HG03103 (cell line): ENCODE results near the gene PAIP1.
"Not testable (repeated sequence)": the region's sequence is repeated elsewhere in the genome, so short reads cannot be mapped to it uniquely, and the experiment has no call there.

Source experiments
- ATAC-seq: cut with Tn5 transposase; IDR thresholded peaks from one replicate; pipeline ENCODE4 v1.9.1; 2021; ENCODE audit warnings: low read depth; ENCODE audit not compliant: unreplicated experiment

Gene PAIP1

DNA sequence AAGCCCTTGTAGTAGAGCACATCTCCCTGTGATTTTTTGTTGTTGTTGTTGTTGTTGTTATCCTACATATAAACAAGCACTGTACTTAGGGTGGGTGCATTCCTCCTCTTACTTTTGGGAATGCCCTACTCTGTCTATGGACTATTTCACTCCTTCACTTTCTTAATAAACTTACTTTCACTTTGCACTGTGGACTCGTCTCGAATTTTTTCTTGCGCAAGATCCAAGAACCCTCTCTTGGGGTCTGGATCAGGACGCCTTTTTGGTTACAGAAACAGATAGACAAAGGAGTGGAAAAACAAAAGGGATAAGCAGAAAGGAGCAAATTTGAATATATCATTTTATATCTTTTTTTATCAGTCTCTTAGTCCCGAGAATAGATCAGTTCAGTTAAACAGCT, 14.4 kb upstream of the PAIP1 start:
- ATAC-seq: no peak

DNA sequence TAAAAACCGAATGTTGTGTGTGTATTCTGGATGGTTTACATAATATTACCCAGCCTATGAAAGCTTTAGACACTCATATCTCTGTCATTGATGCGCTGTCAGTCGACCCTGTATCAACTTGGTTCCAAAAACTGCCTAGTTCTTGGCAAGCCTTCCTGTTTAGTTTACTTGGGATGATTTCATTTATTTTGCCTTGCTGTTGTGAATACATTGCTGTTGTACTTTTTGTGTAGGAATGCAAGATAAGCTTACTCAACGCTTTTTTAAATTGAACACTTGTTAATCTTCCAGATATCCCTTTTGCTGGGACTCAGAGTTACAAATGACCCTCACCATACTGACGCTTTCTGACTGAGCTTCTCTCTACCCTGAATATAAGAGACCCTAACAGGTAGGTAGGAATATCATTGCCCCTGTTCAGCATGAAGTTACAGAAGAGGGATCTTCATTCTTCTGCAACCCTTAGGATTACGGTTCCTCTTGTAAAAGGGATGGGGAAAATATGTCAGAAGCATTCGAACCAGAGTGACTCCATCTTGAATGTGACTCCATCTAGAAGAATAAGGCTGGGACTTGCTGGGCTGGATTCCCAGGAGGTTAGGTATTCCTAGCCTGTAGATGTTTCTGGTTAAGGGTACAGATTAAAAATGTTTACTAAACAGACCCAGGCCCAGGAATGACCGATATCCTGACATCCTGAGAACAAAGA, 13.7 kb upstream of the PAIP1 start:
- ATAC-seq: no peak

DNA sequence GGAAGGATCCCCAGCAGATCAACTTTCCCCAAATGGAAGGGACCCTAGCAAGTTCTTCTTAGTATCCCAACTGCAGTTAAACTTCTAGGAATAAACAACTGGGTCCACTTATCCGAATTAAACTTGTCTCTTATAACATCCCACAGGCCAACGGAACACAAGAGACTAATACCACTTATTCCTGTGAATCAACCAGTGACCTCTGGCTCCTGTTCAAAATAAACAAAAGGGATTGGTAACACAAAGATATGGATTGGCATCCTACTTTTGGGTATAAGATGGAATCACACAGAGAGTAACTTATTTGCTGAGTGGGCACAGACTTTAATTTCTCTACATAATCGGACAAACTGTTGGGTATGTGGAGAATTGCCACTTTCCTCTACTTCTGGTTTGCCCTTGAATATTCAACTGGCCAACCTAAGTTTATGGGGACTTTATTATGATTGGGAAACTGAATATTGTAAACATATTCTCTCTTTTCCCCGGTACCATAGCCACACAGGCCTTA, 12.4 kb upstream of the PAIP1 start:
- no peak for ATAC-seq

DNA sequence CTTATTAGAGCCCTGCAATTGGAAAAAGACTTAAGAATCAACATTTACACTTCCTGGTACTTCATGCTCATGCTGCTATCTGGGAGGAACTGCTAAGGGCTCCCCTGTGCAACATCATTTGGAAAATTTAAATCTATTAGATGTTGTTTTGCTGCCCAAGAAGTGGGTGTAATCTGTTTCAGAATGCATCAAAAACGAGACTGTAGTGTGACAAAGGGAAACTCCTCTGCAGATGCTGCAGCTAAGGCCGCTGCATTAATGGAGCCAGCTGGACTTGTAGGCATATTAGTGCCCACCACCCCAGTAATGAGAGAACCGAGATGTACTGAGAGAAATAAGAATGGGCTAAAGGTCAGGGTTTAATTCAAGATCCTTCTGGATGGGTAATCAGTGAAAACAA, 11.1 kb upstream of the PAIP1 start:
- no peak for ATAC-seq

DNA sequence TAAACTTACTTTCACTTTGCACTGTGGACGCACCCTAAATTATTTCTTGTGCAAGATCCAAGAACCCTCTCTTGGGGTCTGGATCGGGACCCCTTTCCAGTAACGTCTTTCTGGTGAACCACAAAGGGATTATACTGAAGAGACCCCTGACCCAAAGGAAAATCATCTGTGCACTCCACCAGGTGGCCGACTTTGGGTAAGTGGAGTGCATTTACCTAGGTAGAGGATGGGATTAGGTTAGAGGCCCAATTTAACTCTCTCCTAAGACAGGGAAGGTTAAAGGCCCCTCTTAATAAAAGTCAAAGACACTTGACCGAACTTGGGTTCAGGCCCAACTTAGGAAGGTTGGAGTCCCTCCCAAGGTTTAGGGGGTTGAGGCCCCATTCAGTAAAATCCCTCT, 8.2 kb upstream of the PAIP1 start:
- no peak for ATAC-seq

DNA sequence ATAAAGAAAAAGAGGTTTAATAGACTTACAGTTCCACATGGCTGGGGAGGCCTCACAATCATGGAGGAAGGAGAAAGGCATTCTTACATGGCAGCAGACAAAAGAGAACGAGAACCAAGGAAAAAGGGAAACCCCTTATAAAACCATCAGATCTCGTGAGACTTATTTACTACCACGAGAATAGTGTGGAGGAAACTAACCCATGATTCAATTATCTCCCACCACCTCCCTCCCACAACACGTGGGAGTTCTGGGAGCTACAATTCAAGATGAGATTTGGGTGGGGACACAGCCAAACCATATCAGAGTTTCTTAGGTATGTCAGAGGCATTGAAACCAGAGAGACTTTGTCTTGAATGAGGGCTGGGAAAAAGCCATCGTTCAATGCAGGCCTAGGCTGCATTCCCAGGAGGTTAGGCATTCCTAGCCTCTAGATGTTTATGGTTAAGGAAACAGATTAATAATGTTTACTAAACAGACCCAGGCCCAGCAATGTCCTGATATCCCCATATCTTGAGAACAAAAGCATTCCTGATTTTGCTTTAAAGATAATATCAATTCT, 7.5 kb upstream of the PAIP1 start:
- ATAC-seq: no peak

DNA sequence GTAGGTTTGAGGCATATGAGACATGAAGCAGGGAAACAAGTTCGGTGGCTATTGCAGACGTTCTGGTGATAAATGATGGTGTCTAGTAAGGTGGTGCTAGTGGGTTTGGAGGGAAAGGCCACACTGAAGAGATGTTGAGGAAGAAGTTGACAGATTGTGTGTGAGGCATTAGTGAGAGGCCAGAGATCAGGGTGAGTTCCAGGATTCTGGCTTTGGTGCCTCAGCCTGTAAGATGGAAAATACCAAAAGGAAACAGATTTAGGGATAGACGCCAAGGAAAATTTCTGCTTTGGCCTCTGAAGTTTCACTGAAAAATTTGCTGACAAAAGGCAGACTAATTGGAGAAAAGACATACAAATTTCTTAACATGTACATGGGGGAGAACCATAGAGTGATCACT, 6.4 kb upstream of the PAIP1 start:
- no peak for ATAC-seq

DNA sequence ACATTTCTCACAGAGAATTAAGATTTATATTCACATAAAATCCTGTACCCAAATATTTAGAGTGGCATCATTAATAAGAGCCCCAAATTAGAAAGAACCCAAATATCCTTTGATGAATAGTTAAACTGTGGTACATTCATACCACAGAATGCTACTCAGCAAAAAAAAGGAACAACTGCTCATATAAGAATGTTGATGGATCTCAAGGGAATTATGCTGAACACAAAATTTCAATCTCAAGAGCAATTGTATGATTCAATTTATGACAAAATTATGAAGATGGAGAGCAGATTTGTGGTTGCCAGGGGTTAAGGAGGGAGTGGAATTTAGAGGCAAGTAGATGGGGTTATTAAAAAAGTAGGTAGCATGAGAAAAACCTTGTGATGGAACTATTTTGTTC, 4.5 kb upstream of the PAIP1 start:
- ATAC-seq: no peak

DNA sequence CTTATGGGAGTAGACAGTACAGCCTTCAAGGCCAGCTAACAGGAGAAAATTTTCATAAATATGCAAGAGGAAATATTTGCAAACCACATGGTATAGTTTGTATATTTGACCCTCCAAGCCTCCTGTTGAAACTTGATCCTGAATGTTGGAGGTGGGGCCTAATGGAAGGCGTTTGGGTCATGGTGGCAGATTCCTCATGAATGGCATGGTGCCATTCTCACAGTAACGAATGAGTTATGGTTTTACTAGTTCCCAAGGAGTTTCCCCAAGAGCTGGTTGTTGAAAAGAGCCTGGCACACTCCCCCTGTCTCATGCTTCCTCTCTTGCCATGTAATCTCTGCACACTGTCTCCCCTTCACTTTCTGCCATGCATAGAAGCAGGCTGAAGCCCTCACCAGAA, 3.3 kb upstream of the PAIP1 start:
- ATAC-seq: no peak

DNA sequence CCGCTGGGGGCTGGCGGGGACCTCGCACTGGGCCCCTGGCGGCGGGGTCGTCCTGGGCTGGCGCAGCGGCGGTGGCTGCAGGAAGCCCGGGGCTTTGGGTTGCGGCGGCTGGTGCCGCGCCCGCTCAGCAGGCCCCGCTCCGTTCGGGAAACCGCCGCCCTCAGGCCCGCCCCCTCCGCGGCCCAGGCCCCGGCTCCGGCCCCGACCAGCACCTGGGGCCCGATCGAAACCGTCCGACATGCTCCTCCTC, 345 bp downstream of the PAIP1 start:
- peak; percentile 84 for ATAC-seq

DNA sequence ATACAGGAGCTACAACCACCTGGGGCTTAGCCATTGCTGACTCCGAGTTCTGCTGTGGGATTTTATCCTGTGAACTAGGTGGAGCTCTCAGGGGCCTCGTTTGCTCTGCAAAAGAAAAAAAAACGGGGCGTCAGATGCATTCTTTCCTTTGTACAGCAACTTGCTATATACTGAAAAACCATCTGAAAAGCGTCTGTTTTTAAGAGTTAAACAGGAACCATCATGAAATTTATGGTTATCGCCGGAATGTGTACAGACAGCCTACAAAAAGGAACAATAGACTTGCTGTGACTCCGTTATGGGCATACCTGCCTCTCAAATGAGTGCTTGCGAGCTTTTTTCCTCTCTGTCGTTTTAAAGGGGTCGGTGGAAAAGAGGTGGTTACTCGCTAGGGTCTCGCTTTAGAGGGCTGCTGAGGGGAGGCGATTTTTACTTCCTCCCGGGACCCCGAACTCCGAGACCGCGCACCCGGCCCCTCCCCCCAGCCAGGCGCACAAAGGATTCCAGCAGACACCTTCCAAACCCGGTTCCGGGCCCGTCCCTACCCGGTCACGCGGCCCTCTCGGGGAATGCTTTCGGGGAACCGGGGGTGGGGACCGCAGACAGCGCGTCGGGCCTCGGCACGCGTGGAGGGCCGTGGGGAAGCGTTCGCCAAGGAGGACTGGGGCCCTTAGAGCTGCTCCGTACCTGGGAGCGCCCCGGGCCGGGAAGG, 826 bp downstream of the PAIP1 start:
- ATAC-seq: peak; percentile 22

DNA sequence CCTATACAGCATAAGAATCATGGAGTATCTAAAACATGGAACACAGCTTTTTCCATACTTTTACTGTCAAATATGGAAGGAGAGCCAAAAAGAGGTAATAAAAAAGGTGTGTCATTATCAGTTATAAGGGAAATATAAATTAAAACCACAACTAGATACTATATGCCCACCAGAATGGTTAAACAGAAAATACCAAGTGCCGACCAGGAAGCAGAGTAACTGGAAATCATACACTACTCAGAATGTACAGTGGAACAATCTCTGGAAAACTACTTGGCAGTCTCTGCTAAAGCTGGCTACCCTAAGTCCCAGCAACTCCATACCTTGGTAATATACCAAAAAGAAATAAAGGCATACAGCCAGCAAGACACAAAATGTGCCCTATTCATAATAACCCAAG, 2.4 kb downstream of the PAIP1 start:
- ATAC-seq: no peak

DNA sequence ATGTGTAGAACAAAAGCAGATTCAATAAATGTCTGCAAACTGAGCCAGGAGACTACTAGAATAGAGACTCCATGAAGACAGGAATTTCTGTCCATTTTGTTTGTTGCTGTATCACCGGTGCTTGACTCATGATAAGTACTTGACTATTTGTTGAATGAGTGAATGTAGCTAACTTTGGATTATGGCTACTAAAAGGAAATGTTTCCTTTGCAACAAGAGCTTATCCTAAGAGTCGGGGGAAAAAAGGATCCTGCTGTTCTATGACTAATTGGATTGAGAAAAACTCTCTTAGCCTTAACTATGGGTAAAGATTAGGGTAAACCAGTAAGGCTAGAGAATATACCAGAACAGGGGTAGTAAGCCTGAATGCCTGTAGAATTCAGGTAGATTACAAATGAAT, 3.5 kb downstream of the PAIP1 start:
- no peak for ATAC-seq

DNA sequence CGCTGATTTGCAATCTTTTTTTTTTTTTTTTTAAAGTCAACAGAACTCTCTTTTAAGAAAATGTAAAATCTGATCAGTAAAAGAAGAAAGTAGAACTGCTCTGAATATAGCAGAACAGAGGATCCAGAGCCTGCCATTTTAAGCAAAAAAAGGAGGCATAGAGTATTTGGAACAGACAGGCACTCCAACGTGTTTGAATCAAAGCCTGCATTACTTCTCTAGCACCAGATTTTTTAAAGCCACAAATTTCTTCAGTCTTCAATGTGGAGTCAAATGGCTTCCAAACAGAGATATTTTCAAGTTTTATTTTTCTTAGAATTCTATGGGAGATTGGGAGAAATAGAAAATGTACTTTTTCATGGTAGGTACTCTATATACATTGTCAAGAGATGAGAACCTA, 5.1 kb downstream of the PAIP1 start:
- no peak for ATAC-seq

DNA sequence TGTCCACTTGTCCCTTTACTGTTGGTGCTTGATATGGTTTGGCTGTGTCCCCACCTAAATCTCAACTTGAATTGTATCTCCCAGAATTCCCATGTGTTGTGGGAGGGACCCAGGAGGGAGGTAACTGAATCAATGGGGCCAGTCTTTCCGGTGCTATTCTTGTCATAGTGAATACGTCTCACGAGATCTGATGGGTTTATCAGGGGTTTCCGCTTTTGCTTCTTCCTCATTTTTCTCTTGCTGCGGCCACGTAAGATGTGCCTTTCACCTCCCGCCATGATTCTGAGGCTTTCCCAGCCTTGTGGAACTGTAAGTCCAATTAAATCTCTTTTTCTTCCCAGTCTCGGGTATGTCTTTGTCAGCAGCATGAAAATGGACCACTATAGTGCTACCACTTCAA, 7.6 kb downstream of the PAIP1 start:
- ATAC-seq: not testable (repeated sequence)

DNA sequence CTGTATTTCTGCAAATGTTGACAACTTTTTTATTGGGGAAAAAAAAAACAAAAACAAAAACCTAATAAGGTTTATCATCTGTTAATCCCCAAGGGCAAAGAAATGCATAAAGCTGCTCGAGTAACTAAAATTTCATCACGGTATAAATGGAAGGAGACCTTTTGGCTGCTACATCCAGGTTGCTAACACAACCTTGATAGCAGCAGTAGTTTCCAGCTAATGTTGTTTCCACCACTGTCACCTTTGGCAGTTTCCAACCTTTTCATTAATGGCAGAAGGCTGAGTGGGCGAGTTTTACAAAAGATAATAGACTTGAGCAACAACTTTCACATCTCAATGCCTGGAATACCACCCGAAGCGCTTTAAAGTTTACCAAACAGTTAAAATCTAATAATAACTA, 8.5 kb downstream of the PAIP1 start:
- ATAC-seq: no peak

DNA sequence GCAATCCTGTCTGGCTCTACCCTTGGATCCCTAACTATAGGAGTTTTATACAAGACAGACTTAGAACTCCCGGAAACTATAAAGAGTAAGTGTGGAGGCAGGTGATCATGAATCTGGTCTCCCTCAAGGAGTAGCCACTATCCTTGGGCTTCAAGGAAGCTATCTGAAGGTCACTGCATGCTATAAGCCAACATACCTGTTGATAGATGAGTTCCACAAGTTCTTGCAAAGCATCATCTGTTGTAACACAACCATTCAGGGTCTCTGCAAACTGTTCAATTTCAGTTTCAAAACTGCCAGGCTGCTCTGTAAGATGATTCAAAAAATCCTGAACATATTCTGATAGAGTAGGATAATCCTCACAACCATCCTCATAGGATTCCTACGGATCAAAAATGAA, 9.3 kb downstream of the PAIP1 start:
- no peak for ATAC-seq

DNA sequence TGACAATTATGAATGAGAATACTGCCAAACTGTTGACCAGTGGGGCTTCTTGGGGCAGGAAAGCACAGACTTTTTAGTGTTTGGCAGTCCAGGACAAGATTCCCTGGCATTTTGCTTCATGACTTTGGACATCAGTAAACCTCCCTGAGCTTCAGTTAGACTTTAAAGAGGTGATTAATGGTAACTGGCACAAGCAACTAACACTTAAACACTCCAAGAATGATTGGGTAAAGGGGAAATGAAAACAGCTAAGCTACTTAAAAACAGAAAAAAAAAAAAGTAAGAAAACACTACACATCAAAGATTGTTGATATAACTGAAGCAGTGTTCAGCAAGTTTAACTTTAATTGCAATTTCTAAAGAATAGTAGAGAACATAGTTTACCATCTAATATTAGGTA, 13.4 kb downstream of the PAIP1 start:
- no peak for ATAC-seq

DNA sequence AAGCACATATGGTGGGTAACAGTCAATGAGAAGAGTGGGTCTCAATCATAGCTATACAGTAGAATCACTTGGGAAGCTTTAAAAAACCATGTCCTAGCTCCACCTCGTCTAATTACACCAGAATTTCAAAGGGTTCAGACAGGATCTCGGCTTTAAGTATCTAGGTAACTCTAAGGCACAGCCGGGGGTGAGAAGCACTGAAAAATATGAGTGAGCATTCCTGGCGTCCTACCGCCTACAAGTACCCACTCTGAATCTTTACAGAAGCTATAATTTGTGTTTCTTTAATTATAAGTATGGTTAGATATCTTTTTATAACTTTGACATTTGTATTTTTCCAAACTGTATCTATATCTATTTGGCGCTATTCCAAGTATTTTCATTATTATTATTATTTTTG, 16.1 kb downstream of the PAIP1 start:
- no peak for ATAC-seq

DNA sequence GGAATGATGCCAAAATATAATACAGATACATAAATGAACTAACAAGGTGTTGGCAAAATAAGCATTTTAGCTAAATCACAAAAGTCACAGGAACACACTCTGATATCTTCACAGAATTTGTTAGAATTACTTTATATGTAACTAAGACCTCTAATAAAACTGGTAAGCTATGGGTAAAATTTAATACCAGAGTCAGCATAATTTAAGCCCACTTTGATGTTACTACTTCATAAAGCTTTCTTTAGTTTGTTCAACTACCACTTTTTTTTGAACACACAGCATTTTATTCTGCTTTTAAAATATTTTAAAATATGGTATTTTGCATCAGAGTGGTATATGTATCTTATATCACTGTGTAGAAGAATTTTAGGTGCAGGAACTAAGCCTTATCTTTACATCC, 19.9 kb downstream of the PAIP1 start:
- ATAC-seq: no peak

DNA sequence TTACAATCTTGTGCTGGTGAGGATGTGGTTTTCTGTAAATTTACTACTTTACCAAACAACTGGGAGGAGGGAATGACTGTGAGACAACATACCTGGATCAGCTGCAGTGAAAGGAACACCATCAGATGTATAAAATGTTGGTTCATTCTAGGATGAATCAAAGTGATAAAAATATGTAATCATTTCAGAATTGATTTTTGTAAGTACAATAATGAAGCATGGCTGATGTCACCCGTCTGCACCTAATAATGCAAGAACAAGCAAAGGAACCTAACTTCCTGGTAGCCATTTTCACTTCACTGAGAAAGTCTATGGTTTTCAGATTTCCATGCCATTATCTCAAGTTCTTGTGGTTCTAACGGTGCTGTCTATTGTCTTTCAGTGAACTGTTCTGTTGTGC, 23.2 kb downstream of the PAIP1 start:
- ATAC-seq: no peak

DNA sequence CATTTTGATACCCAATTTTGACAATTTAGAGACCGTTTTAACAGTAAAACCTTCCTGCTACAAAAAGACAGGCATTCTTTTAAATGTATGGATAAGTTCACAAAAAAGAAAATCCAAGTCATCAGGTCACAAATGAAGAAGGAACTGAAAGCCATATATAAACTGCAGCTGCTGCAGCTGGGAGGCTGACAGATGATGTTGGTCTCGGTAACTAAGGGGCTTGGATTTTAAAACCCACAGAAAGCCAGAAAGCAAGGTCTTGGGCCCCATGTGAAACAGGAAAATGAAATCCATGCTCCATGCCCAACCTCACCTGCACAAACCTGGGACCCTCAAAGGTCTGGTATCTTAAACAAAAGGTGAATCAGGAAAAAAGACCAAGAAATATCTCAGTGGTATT, 26.2 kb downstream of the PAIP1 start:
- ATAC-seq: no peak
